Measurements from ENCODE around the gene PIP5K1C.

The PIP5K1C gene

DNA sequence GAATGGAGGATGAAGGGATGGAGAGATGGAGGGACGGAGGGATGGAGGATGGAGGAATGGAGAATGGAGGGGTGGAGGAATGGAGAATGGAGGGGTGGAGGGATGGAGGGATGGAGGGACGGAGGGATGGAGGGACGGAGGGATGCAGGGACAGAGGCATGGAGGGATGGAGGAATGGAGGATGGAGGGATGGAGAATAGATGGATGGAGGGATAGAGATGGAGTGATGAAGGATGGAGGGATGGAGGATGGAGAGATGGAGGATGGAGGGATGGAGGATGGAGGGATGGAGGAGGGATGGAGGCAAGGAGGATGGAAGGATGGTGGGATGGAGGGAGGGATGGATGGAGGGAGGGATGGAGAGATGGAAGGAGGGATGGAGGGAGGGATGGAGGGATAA is 22.1 kb downstream of the PIP5K1C start:
- no peaks in the 10 kb centered on the region for H3K27me3 ChIP-seq (ENCODE audit: control insufficient read depth, insufficient read depth, low read length)
- no peaks in the 10 kb centered on the region for H3K36me3 ChIP-seq (ENCODE audit: control insufficient read depth, insufficient read depth, low read length)
- peaks cover 3% of the 10 kb centered on the region for H3K4me1 ChIP-seq (ENCODE audit: control insufficient read depth, insufficient read depth, low read length)
- H3K9ac ChIP-seq (ENCODE audit: low read length): no peak overlapping the region
- no peak overlapping the region for H3K4me3 ChIP-seq (ENCODE audit: low read length)
- H3K9me3 ChIP-seq (ENCODE audit: control insufficient read depth, low read length): no peaks in the 10 kb centered on the region

DNA sequence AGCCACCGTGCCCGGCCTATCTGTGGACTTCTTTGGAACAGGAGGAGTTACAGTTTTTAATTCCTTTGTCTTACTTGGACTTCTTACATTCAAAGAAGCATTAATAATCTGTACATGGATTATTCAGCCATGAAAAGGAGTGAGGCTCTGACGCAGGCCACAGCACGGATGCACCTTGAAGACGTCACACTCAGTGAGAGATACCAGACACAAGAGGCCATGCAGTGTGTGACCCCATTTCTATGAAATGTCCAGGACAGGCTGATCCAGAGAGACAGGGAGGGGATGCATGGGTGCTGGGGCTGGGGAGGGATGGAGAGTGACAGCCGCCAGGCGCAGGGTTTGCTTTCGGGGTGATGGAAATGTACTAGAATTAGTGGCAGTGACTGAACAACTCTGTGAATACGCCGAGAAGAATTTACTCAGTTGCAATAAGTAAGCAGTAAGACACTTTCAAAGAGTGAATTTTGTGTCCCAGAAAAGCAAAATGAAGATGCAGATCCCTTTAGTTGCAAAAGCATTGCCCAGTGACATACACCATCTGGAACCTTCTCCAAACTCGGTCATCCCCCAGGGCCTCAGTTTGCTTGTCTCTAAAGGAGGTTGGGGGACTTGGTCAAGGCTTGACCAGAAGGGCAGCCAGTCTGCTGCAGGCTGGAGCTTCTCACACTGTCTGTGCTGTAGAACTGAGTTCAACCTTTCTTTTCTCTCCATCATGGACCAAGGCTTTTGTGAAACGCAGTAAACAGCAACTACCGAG is 25.3 kb downstream of the PIP5K1C start:
- Histone ChIP-seq H3K9me3 (ENCODE audit: control insufficient read depth, low read length) (no peaks in the 10 kb centered on the region), H3K4me3 (ENCODE audit: low read length) (no peak overlapping the region), H3K36me3 (ENCODE audit: control insufficient read depth, insufficient read depth, low read length) (no peaks in the 10 kb centered on the region), H3K9ac (ENCODE audit: low read length) (no peak overlapping the region), H3K27me3 (ENCODE audit: control insufficient read depth, insufficient read depth, low read length) (no peaks in the 10 kb centered on the region), H3K4me1 (ENCODE audit: control insufficient read depth, insufficient read depth, low read length) (peaks cover 4% of the 10 kb centered on the region)

DNA sequence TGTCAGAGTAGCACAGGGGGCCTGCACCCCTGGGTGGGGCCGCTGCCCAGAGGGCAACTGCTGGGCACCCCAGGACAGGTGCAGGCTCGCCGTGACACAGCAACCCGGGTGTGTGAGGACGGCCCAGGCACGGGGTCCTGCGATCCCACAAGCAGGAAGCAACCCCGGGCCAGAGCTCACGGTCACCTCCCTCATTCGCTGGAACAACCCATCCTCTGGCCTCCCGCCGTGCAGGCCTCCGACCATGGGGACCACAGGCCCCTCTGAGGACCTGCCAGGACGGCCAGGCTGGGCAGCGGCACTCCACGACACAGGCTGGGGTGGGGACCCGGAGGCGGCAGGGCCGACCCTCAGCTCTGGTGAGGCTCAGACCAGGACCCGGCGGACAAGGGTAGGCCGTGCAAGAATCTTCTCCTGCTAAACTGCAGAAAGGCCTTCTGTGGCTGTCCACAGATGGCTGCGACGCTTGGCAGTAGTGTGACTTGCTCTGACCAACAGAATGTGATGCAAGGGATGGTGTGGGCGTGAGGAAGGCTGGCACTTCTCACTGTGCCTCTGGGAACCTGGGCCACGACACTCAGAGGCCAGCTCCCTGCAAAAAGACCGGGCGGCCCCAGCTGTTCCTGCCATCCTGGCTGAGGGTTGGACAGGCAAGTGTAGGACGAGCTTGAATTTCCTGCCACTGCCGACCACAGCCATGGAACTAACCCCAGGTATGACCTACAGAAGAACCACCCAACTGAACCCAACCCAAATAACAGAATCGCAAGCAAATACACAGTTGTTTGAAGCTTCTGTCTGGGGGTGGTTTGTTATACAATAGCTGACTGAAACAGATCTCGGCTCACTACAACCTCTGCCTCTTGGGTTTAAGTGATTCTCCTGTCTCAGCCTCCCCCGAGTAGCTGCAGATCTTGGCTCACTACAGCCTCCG is 26.5 kb downstream of the PIP5K1C start:
- Histone ChIP-seq H3K27me3 (ENCODE audit: control insufficient read depth, insufficient read depth, low read length) (no peaks in the 10 kb centered on the region), H3K36me3 (ENCODE audit: control insufficient read depth, insufficient read depth, low read length) (no peaks in the 10 kb centered on the region), H3K9me3 (ENCODE audit: control insufficient read depth, low read length) (no peaks in the 10 kb centered on the region), H3K9ac (ENCODE audit: low read length) (no peak overlapping the region), H3K4me3 (ENCODE audit: low read length) (no peak overlapping the region), H3K4me1 (ENCODE audit: control insufficient read depth, insufficient read depth, low read length) (peaks cover 4% of the 10 kb centered on the region)

DNA sequence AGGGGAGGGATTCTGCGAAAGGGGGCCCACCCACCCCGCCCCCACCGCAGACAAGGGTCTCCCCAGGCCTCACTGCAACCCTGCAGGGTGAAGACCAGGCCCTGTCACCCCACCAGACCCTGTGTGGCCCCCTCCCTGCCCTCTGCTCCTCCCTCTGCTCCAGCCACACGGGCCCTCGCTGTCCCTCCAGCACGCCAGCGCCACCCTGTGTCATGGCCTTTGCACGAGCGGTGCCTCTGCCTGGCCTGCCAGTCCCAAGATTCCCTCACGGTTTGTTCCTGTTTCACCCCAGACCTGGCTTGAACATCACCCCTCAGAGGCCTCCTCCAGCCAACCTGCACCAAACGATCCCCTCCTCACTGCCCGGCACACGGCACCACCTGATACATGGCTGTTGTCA is 27.3 kb downstream of the PIP5K1C start:
- no peaks in the 10 kb centered on the region for H3K9me3 ChIP-seq (ENCODE audit: control insufficient read depth, low read length)
- no peaks in the 10 kb centered on the region for H3K36me3 ChIP-seq (ENCODE audit: control insufficient read depth, insufficient read depth, low read length)
- peaks cover 4% of the 10 kb centered on the region for H3K4me1 ChIP-seq (ENCODE audit: control insufficient read depth, insufficient read depth, low read length)
- H3K9ac ChIP-seq (ENCODE audit: low read length): no peak overlapping the region
- no peaks in the 10 kb centered on the region for H3K27me3 ChIP-seq (ENCODE audit: control insufficient read depth, insufficient read depth, low read length)
- no peak overlapping the region for H3K4me3 ChIP-seq (ENCODE audit: low read length)

DNA sequence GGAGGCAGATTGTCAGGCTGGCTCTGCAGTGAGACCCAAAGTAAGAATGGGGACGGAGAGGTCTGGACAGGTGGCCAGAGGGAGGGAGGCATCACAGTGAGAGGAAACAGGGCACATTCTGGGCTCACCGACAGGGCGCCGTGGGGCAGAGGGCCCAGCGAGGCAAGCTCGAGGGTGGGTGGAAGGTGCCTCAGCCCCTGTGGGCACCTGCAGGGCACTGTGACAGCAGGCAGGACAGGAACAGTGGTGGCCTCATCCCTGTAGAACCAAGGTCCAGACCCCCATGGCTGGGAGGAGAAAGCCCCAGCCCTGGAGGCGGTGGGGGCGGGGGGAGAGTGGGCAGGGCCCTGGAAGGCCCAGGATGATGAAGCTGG is 27.7 kb downstream of the PIP5K1C start:
- no peaks in the 10 kb centered on the region for H3K27me3 ChIP-seq (ENCODE audit: control insufficient read depth, insufficient read depth, low read length)
- no peak overlapping the region for H3K4me3 ChIP-seq (ENCODE audit: low read length)
- H3K9ac ChIP-seq (ENCODE audit: low read length): no peak overlapping the region
- H3K9me3 ChIP-seq (ENCODE audit: control insufficient read depth, low read length): no peaks in the 10 kb centered on the region
- H3K4me1 ChIP-seq (ENCODE audit: control insufficient read depth, insufficient read depth, low read length): peaks cover 4% of the 10 kb centered on the region
- no peaks in the 10 kb centered on the region for H3K36me3 ChIP-seq (ENCODE audit: control insufficient read depth, insufficient read depth, low read length)

DNA sequence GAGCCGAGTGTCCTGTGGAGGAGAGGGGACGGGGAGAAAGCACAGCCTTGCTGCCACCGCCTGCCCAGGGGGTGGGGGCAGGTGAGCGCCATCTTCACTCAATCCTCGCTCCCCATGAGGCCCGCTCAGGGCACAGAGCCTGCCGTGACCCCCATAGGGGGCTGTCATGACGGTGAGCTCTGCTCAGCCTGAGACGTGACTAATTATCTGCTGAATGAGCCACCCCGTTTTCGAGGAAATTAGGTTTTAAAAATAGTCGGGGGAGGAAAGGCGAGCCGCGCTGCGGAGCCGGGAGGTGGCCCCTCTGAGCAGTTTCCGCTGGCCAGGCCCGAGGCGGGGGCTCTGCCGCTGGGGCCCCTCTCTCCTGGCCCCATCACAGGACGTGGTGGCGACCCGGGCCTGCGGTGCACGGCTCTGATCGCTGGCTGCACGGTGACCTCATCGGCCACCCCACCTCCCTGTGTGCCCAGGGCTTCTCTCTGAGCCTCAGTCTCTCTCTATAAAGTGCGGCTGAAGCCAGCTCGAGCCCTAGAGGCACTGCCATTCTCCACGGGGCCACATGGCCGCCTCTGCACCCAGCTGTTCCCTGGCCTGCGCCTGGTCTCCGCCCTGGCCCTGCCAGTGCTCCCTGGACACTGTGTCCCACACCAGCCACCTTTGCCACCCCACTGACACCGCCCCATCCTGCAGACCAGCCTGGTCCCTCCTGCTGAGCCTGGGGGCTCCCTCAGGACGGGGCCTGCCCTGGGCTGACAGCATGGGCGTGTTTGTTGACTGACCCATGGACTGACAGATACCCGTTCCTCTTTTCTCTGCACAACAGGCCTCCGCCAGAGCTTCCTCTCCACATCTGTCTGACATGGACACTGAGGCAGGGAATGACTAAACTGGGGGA is 28.3 kb downstream of the PIP5K1C start:
- H3K36me3 ChIP-seq (ENCODE audit: control insufficient read depth, insufficient read depth, low read length): no peaks in the 10 kb centered on the region
- H3K9me3 ChIP-seq (ENCODE audit: control insufficient read depth, low read length): no peaks in the 10 kb centered on the region
- no peaks in the 10 kb centered on the region for H3K27me3 ChIP-seq (ENCODE audit: control insufficient read depth, insufficient read depth, low read length)
- H3K9ac ChIP-seq (ENCODE audit: low read length): peak overlapping the region; percentile 49
- no peak overlapping the region for H3K4me3 ChIP-seq (ENCODE audit: low read length)
- peaks cover 4% of the 10 kb centered on the region for H3K4me1 ChIP-seq (ENCODE audit: control insufficient read depth, insufficient read depth, low read length)

DNA sequence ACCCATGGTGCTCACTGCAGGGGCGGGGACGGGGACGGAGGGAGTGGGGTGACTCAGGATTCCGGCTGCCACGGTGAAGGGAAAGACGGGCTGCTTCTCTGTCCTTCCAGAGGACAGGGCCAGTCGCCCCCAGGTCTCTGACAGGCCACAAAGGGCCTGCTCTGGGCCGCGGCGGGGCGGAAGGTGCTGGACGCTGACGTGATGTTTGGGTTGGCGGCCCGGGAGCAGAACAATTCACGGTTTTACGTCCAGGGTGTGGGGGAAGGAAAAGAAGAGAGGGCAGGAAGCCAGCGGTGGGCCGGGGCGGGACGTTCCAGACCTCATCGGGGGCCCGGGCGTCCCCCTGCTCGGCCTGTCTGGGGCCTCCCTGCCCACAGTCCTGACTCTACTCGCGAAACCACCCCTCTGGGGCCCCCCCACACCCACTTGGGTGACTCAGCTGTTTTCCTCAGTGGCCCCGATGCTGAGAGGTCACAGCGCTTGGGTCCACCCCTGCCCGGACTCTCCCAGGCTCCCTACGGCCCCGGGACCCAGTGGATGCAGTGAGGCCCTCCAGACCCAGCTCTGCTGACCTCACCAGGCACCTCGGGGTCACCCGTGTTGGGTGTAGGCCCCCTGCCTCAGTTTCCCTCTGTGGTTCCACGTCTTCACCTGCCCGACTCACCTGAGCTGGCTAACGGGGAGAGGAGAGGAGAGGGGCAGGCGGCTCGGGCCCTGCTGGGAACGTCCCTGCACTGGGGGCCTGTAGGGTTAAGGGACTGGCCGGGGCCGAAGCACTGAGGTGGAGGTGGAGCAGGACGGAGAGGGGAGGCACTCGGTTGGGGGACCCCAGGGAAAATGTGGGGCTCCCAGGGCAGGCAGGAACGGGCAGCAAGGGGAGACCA is 29.2 kb downstream of the PIP5K1C start:
- Histone ChIP-seq H3K36me3 (ENCODE audit: control insufficient read depth, insufficient read depth, low read length) (no peaks in the 10 kb centered on the region), H3K27me3 (ENCODE audit: control insufficient read depth, insufficient read depth, low read length) (no peaks in the 10 kb centered on the region), H3K4me1 (ENCODE audit: control insufficient read depth, insufficient read depth, low read length) (peaks cover 4% of the 10 kb centered on the region), H3K4me3 (ENCODE audit: low read length) (no peak overlapping the region), H3K9me3 (ENCODE audit: control insufficient read depth, low read length) (no peaks in the 10 kb centered on the region), H3K9ac (ENCODE audit: low read length) (peak overlapping the region; percentile 49)

DNA sequence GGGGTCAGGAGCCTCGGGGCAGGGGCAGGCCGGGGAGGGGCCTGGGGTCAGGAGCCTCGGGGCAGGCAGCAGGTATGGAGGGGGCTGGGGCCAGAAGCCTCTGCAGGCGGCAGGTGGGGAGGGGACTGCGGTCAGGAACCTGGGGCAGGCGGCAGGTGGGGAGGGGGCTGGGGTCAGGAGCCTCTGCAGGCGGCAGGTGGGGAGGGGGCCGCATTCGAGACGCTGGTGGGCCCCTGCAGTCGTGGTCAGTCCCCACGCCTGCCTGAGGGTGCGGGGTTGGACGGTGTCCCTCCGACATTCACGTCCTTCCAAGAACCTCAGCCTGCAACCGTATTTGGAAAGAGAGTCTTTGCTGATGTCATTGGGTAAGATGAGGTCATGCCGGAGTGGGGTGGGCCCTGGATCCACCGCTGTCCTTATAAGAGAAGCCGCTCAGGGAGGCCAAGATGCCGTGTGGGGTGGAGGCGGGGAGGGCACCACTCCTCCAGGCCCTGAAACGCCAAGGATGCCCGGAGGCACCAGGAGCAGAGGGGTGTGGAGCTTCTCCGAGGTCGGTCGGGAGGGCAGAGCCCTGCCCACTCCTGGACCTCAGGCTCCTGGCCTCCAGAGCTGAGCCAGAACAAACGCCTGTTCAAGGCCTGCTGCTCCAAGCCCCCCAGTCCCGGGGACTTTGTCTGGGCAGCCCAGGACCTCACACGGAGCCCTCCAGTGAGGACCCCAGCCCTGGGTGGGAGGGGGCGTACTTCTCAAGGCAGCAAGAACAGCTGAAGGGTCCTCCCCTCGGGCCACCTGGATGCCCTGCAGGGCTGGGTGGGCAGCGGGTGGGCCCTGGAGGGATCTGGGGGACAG is 30.1 kb downstream of the PIP5K1C start:
- Histone ChIP-seq H3K4me1 (ENCODE audit: control insufficient read depth, insufficient read depth, low read length) (peaks cover 4% of the 10 kb centered on the region), H3K4me3 (ENCODE audit: low read length) (no peak overlapping the region), H3K36me3 (ENCODE audit: control insufficient read depth, insufficient read depth, low read length) (no peaks in the 10 kb centered on the region), H3K9me3 (ENCODE audit: control insufficient read depth, low read length) (no peaks in the 10 kb centered on the region), H3K9ac (ENCODE audit: low read length) (peak overlapping the region; percentile 49), H3K27me3 (ENCODE audit: control insufficient read depth, insufficient read depth, low read length) (no peaks in the 10 kb centered on the region)

DNA sequence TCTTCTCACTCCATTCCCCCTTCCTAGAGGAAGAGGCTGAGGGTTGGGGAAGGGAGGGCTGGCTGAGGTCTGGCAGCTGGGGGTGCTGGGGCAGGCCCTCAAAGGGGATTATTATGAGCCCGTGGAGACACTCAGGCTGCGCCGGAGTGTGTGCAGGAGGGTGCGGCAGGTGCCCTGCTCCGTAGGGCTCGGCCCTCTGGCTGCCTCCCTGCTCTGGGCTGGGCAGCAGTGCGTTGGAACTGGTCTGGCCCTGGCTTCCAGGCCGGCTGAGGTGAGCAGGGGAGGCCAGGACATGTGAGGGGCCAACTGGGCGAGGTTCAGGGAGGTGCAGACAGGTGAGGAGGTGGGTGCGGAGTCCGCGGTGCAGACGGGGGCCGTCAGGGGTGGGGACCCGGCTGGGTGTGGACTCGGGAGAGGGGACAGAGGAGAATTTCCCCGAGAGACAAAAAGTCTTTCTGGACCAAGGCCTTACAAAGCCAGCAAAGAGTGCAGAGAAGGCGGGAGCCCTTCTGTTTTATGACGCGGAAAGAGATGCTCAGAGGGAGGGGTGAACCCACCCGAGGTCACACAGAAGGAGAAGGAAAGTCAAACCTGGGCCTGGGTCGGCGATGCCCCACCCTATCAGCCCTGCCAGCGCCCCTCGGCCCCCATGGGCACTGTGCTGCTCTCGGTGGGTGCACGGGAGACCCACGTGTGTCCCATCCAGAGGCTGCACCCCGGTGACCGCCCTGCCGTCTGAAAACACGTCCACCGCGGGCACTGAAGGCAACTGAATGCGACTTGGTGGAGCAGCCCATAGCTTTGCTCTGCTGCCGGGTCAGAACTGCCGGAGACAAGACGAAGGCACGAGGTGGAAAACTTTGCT is 31.0 kb downstream of the PIP5K1C start:
- no peaks in the 10 kb centered on the region for H3K9me3 ChIP-seq (ENCODE audit: control insufficient read depth, low read length)
- no peaks in the 10 kb centered on the region for H3K27me3 ChIP-seq (ENCODE audit: control insufficient read depth, insufficient read depth, low read length)
- H3K36me3 ChIP-seq (ENCODE audit: control insufficient read depth, insufficient read depth, low read length): no peaks in the 10 kb centered on the region
- H3K9ac ChIP-seq (ENCODE audit: low read length): peak overlapping the region; percentile 15
- no peak overlapping the region for H3K4me3 ChIP-seq (ENCODE audit: low read length)
- peaks cover 4% of the 10 kb centered on the region for H3K4me1 ChIP-seq (ENCODE audit: control insufficient read depth, insufficient read depth, low read length)

Data from mucosa of stomach (tissue), 1 donor.